Measurements from ENCODE around the gene TEAD4.

The TEAD4 gene

GRCh38 chr12:3086729-3087323, 127.6 kb downstream of the TEAD4 start:
- no peak for DNase-seq (ENCODE audit: low read depth)
- no peak for TF ChIP-seq CTCF (IDR thresholded peaks at IDR 0.05; ENCODE audit: insufficient read depth, low read depth, low read length, missing control alignments)
- no peak overlapping the region for H3K4me3 ChIP-seq (ENCODE audit: low read length)

- no peak overlapping the region for H3K4me3 ChIP-seq (ENCODE audit: low read length)
- peak; percentile 47 for DNase-seq (ENCODE audit: low read depth)
- no peak for TF ChIP-seq CTCF (IDR thresholded peaks at IDR 0.05; ENCODE audit: insufficient read depth, low read depth, low read length, missing control alignments)
Observed at GRCh38 chr12:3087758-3088650, 128.8 kb downstream of the TEAD4 start.

- TF ChIP-seq CTCF (IDR thresholded peaks at IDR 0.05; ENCODE audit: insufficient read depth, low read depth, low read length, missing control alignments) = no peak
- no peak overlapping the region for H3K4me3 ChIP-seq (ENCODE audit: low read length)
- DNase-seq (ENCODE audit: low read depth) = no peak
Observed at GRCh38 chr12:3089588-3089987, 130.4 kb downstream of the TEAD4 start.
